DND-41 (cell line): ENCODE results near the gene TAS2R38.

Experiments
- ATAC-seq: fragments of 200-7000 bp; cut with Tn5 transposase; 3 replicates; pipeline ENCODE4 v1.9.1; 2021; ENCODE audit warnings: low read depth; ENCODE audit not compliant: insufficient read depth
- DNase-seq: peaks from one replicate; pipeline ENCODE4 v3.0.0-alpha.2; 2020
- H2AFZ ChIP-seq: 2 replicates; pipeline ENCODE4 v1.6.0; 2012; ENCODE audit warnings: low read depth, low read length
- H3K27ac ChIP-seq: 2 replicates; pipeline ENCODE4 v1.5.1; 2012; ENCODE audit warnings: low read length, inconsistent platforms
- H3K27me3 ChIP-seq: fragments of 200-600 bp; sonication (generic); 2 replicates; pipeline ENCODE4 v1.6.0; 2012; ENCODE audit warnings: low read length, mild to moderate bottlenecking, inconsistent platforms; ENCODE audit not compliant: insufficient read depth, poor library complexity
- H3K36me3 ChIP-seq: 2 replicates; pipeline ENCODE4 v1.5.1; 2012; ENCODE audit warnings: low read length, inconsistent platforms; ENCODE audit not compliant: insufficient read depth
- H3K4me1 ChIP-seq: 2 replicates; pipeline ENCODE4 v1.5.1; 2012; ENCODE audit warnings: mild to moderate bottlenecking, low read length; ENCODE audit not compliant: insufficient read depth
- H3K4me2 ChIP-seq: 2 replicates; pipeline ENCODE4 v1.6.0; 2012; ENCODE audit warnings: mild to moderate bottlenecking, moderate library complexity, low read length, inconsistent platforms; ENCODE audit not compliant: insufficient read depth
- H3K4me3 ChIP-seq, 2 experiments: fragments of 200-600 bp in 1 of 2; shearing (Covaris generic) in 1 of 2; 2 replicates each; pipeline ENCODE4 v1.5.1; 2012 to 2016; ENCODE audit warnings: inconsistent platforms in 2 of 2, low read length in 2 of 2, mild to moderate bottlenecking in 2 of 2, low read depth in 1 of 2, moderate library complexity in 1 of 2
- H3K79me2 ChIP-seq: 2 replicates; pipeline ENCODE4 v1.6.0; 2012; ENCODE audit warnings: low read length, inconsistent platforms; ENCODE audit not compliant: insufficient read depth
- H3K9ac ChIP-seq: 2 replicates; pipeline ENCODE4 v1.6.0; 2012; ENCODE audit warnings: low read depth, mild to moderate bottlenecking, inconsistent platforms, low read length, moderate library complexity
- H3K9me3 ChIP-seq: 2 replicates; pipeline ENCODE4 v1.5.1; 2012; ENCODE audit warnings: low read length, moderate library complexity, mild to moderate bottlenecking, inconsistent platforms; ENCODE audit not compliant: insufficient read depth, severe bottlenecking
- H4K20me1 ChIP-seq: 2 replicates; pipeline ENCODE4 v1.6.0; 2012; ENCODE audit warnings: low read length; ENCODE audit not compliant: insufficient read depth
- CTCF ChIP-seq: IDR thresholded peaks from 2 replicates; pipeline ENCODE4 v1.5.1; 2012; ENCODE audit warnings: borderline replicate concordance, low read length, moderate library complexity, mild to moderate bottlenecking; ENCODE audit not compliant: poor library complexity, severe bottlenecking; ENCODE audit errors: extremely low read depth
- EZH2 ChIP-seq: IDR thresholded peaks from 3 replicates; pipeline ENCODE4 v1.6.1; 2012; ENCODE audit warnings: borderline replicate concordance, low read depth, mild to moderate bottlenecking, moderate library complexity, low read length, inconsistent platforms; ENCODE audit not compliant: severe bottlenecking

Gene TAS2R38

DNA sequence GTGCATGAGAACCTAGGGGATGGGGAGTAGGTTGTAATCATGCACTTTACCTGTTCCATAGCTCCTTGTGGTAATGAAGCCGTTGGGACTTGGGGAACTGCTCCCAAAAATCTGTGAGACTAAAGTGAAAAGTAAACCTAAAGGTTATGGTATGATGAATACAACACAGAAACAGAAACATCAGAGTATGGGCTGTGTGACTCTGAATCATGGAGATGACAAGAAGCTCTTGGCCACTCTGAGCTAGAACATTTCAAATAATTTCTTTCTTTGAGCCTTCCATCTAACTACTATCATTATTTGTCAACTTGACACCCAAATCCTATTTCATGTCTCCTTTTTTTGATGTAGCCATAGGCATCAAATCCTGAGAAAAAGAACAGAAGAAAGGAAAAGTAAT, 29.7 kb downstream of the TAS2R38 start:
- H3K4me3 ChIP-seq, result no peak overlapping the region
- no peaks in the 10 kb centered on the region for H3K36me3 ChIP-seq
- TF ChIP-seq CTCF (no peak), EZH2 (no peak)

GRCh38 chr7:141941075-141941474, 32.5 kb downstream of the TAS2R38 start:
- Histone ChIP-seq H3K36me3 (no peaks in the 10 kb centered on the region), H3K4me2 (no peak overlapping the region), H3K27ac (no peak overlapping the region), H3K27me3 (peaks cover 1% of the 10 kb centered on the region), H3K4me1 (no peaks in the 10 kb centered on the region), H2AFZ (no peak overlapping the region), H3K4me3 (no peak overlapping the region), H3K9ac (no peak overlapping the region), H3K9me3 (peaks cover 3% of the 10 kb centered on the region), H3K79me2 (no peaks in the 10 kb centered on the region), H4K20me1 (no peaks in the 10 kb centered on the region)
- ATAC-seq, result no peak
- no peak for TF ChIP-seq EZH2
- no peak for TF ChIP-seq CTCF
- no peak for DNase-seq

More for the DNA sequence above, 29.7 kb downstream of the TAS2R38 start:
- Histone ChIP-seq H3K79me2 (no peaks in the 10 kb centered on the region), H4K20me1 (no peaks in the 10 kb centered on the region), H2AFZ (no peak overlapping the region), H3K4me2 (no peak overlapping the region), H3K9me3 (peaks cover 3% of the 10 kb centered on the region), H3K27ac (no peak overlapping the region), H3K4me1 (no peaks in the 10 kb centered on the region), H3K9ac (no peak overlapping the region), H3K27me3 (peaks cover 4% of the 10 kb centered on the region)
- no peak for ATAC-seq
- DNase-seq, result no peak

- H3K27ac ChIP-seq, result no peak overlapping the region
- no peak for DNase-seq
- TF ChIP-seq CTCF (no peak), EZH2 (no peak)
- H3K36me3 ChIP-seq, result no peaks in the 10 kb centered on the region
- no peaks in the 10 kb centered on the region for H3K79me2 ChIP-seq
- no peak overlapping the region for H3K4me3 ChIP-seq
- no peaks in the 10 kb centered on the region for H3K9me3 ChIP-seq
- no peak for ATAC-seq
- no peak overlapping the region for H2AFZ ChIP-seq
- H3K27me3 ChIP-seq, result no peaks in the 10 kb centered on the region
- no peaks in the 10 kb centered on the region for H3K4me1 ChIP-seq
- no peak overlapping the region for H3K9ac ChIP-seq
- H4K20me1 ChIP-seq, result no peaks in the 10 kb centered on the region
- H3K4me2 ChIP-seq, result no peak overlapping the region
These were observed 43.4 kb downstream of the TAS2R38 start for GRCh38 chr7:141930211-141930610.

DNA sequence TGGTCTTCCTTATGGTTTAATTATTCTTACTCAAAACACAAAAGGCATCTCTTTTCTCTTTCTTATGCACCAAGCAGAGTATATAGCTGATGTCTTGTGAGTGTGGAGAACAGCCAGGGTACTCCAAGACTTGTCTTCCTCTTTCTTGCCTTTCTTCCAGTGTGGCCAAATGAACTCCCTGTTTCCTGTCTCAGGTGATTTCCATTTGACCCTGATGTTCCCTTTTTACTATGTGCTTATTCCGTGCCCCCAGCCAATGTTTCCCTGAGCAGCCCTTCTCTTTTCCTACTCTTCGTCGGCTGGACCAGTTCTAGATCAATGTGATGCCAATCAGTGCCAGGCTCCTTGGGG, 44.8 kb downstream of the TAS2R38 start:
- no peak overlapping the region for H2AFZ ChIP-seq
- H3K4me3 ChIP-seq, result no peak overlapping the region
- no peaks in the 10 kb centered on the region for H3K9me3 ChIP-seq
- no peak for ATAC-seq
- no peak overlapping the region for H3K4me2 ChIP-seq
- no peaks in the 10 kb centered on the region for H3K79me2 ChIP-seq
- no peak overlapping the region for H3K9ac ChIP-seq
- no peaks in the 10 kb centered on the region for H4K20me1 ChIP-seq
- H3K4me1 ChIP-seq, result no peaks in the 10 kb centered on the region
- no peak overlapping the region for H3K27ac ChIP-seq
- no peaks in the 10 kb centered on the region for H3K36me3 ChIP-seq
- no peaks in the 10 kb centered on the region for H3K27me3 ChIP-seq
- TF ChIP-seq EZH2 (no peak), CTCF (no peak)
- no peak for DNase-seq
